Immature natural killer cell (primary cell): ENCODE data around the gene POLH. TPM values are rescaled to one million over a fixed set of nuclear protein-coding genes. Genes with fewer than 3 reads are reported as not detected.
"Not testable (repeated sequence)": the region's sequence is repeated elsewhere in the genome, so short reads cannot be mapped to it uniquely, and the experiment has no call there.

Experiments used
- DNase-seq, 3 donors: peaks; one replicate each; pipeline ENCODE4 v3.0.0; 2022; ENCODE audit warnings: mixed read lengths in 1 of 3
- H3K27ac Mint-ChIP-seq, 6 donors: one replicate each; pipeline ENCODE4 v1.8.0; 2020; ENCODE audit warnings: mixed read lengths in 6 of 6, mild to moderate bottlenecking in 5 of 6, inconsistent platforms in 4 of 6, moderate library complexity in 3 of 6
- H3K27me3 Mint-ChIP-seq, 3 donors: one replicate each; pipeline ENCODE4 v1.8.0; 2020 to 2021; ENCODE audit warnings: low read depth in 3 of 3, mild to moderate bottlenecking in 3 of 3, mixed read lengths in 3 of 3, moderate library complexity in 3 of 3, inconsistent platforms in 1 of 3
- H3K36me3 Mint-ChIP-seq, 3 donors: one replicate each; pipeline ENCODE4 v1.8.0; 2020; ENCODE audit warnings: mixed read lengths in 3 of 3, inconsistent platforms in 2 of 3, mild to moderate bottlenecking in 2 of 3
- H3K4me1 Mint-ChIP-seq, 2 donors: one replicate each; pipeline ENCODE4 v1.8.0; 2020; ENCODE audit warnings: inconsistent platforms in 2 of 2, mild to moderate bottlenecking in 2 of 2, mixed read lengths in 2 of 2, moderate library complexity in 1 of 2
- H3K4me3 Mint-ChIP-seq, 5 donors: one replicate each; pipeline ENCODE4 v1.8.0; 2020; ENCODE audit warnings: mild to moderate bottlenecking in 5 of 5, mixed read lengths in 5 of 5, inconsistent platforms in 3 of 5, moderate library complexity in 3 of 5
- H3K9me3 Mint-ChIP-seq, 6 donors: one replicate each; pipeline ENCODE4 v1.8.0; 2020; ENCODE audit warnings: mild to moderate bottlenecking in 6 of 6, mixed read lengths in 6 of 6, inconsistent platforms in 4 of 6, moderate library complexity in 3 of 6
- polyA plus RNA-seq, 3 donors: library from polyadenylated mRNA; unstranded; fragments of 300-500 nt; fragmentation: Illumina TruSeq; gene quantifications; one replicate each; pipeline ENCODE4 v1.2.3, GENCODE V29; 2021

The POLH gene
- polyA plus RNA-seq, 3 donors from 2014 or later: 3.9 to 16.8 TPM; not detected in 1

DNA sequence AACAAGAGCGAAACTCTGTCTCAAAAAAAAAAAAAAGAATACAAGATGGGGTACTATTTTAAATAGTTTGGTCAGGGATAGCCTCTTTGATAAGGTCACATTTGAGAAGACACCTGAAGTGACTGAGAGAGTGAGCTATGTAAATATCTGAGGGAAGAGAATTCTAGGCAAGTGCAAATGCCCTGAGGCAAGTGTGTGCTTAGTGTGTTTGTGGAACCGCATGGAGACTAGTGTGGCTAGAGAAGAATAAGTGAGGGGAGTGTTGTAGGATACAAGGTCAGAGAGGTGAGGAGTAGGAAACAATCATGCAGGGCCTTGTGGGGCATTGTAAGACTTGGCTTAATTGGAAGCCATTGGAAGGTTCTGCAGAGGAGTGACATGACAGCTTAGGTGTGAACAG, 72.3 kb downstream of the POLH start:
- Mint-ChIP-seq H3K36me3 (peaks cover 0 to 3% (median 0%) of the 10 kb centered on the region in 3 donors), H3K27ac (no peak overlapping the region), H3K9me3 (peaks cover 0 to 1% (median 0%) of the 10 kb centered on the region in 6 donors), H3K4me1 (peaks cover 14 to 16% of the 10 kb centered on the region in 2 donors), H3K27me3 (peaks cover 2 to 8% (median 4%) of the 10 kb centered on the region in 3 donors), H3K4me3 (no peak overlapping the region)
- no peak for DNase-seq

DNA sequence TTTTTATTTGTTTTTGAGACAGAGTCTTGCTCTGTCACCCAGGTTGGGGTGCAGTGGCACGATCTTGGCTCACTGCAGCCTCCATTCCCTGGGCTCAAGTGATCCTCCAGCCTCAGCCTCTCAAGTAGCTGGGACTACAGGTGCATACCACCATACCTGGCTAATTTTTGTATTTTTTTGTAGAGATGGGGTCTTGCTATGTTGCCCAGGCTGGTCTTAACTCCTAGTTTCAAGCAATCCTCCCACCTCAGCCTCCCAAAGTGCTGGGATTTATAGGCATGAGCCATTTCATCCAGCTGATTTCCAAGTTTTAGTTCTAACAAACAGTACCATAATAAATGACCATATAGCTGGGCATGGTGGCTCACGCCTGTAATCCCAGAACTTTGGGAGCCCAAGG, 76.8 kb downstream of the POLH start:
- H3K36me3 Mint-ChIP-seq, H3K9me3 Mint-ChIP-seq, H3K4me3 Mint-ChIP-seq, H3K27ac Mint-ChIP-seq, H3K27me3 Mint-ChIP-seq, DNase-seq, H3K4me1 Mint-ChIP-seq: not testable (repeated sequence)

DNA sequence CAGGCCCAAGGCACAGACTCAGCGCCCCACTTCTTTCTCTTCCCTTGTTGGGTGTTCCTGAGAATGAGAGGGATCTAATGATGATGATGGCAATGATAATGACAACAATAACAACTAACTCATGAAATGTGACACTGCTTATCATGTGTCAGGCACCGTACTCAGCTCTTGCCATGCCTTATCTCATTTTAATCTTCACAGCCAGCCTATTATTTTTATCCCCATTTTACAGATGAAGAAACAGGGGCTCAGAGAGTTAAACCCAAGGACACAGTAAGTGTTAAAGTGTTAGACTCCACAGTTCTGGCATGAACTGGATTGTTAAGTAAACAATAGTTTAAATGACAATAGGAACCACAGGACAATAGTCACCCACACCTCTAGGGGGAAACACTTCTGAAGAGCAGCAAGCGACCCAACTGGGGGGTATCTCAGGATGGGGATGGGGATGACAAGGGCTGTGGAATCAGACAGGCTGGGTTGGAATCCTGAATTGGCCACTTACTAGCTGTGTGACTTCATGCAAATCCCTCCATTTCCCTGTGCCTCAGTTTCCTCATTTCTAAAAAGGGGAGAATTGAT, 81.3 kb downstream of the POLH start:
- Mint-ChIP-seq H3K9me3 (no peaks in the 10 kb centered on the region), H3K36me3 (no peaks in the 10 kb centered on the region), H3K4me1 (no peaks in the 10 kb centered on the region), H3K4me3 (no peak overlapping the region), H3K27me3 (peaks cover 0 to 8% (median 1%) of the 10 kb centered on the region in 3 donors), H3K27ac (no peak overlapping the region)
- DNase-seq: no peak

DNA sequence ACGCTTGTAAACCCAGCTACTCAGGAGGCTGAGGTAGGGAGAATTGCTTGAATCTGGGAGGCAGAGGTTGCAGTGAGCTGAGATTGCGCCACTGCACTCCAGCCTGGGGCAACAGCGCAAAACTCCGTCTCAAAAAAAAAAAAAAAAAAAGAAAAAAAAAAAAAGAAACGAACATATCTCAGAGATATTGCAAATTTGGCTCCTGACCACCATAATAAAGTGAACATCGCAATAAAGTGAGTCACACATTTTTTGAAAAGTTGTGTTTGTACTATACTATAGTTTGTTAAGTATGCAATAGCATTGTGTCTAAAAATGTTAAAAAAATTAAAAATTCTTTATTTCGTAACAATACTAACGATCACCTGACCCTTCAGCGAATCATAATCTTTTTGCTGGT, 82.2 kb downstream of the POLH start:
- Mint-ChIP-seq H3K9me3 (no peaks in the 10 kb centered on the region), H3K36me3 (no peaks in the 10 kb centered on the region), H3K4me3 (no peak overlapping the region), H3K4me1 (no peaks in the 10 kb centered on the region), H3K27ac (no peak overlapping the region), H3K27me3 (peaks cover 0 to 8% (median 1%) of the 10 kb centered on the region in 3 donors)
- DNase-seq: no peak

DNA sequence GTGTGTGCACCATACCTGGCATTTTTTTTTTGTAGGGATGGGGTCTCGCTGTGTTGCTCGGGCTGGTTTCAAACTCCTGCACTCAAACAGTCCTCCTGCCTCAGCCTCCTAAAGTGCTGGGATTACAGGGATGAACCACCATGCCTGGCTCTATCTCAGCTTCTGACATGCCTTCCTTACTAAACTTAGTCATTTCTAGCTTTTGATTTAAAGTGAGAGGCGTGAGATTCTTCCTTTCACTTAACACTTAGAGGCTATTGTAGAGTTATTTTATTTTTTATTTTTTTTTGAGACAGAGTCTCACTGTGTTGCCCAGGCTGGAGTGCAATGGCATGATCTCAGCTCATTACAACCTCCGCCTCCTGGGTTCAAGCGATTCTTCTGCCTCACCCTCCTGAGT, 87.0 kb downstream of the POLH start:
- peaks cover 6 to 10% of the 10 kb centered on the region in 2 donors for H3K4me1 Mint-ChIP-seq
- H3K4me3 Mint-ChIP-seq, H3K27me3 Mint-ChIP-seq, H3K36me3 Mint-ChIP-seq, H3K9me3 Mint-ChIP-seq, DNase-seq, H3K27ac Mint-ChIP-seq: not testable (repeated sequence)

Other genes starting within 250 kb of the POLH start
- gene ZNF318, start 206.5 kb upstream of the POLH start, polyA plus RNA-seq: 1 to 10 TPM in 2 of 3 donors, under 1 TPM in 1; 0.94 to 9.6 (median 5.7) TPM
- 10 to 100 TPM in 2 of 3 donors, 1 to 10 TPM in 1; 8.1 to 23.6 (median 11.5) TPM for gene ABCC10, start 148.6 kb upstream of the POLH start, polyA plus RNA-seq
- under 1 TPM in 1 of 3 donors, not detected in 2; 0.11 TPM for gene DLK2, start 120.6 kb upstream of the POLH start, polyA plus RNA-seq
- 10 to 100 TPM in 1 of 3 donors, 1 to 10 TPM in 2; 2.6 to 10.9 (median 3.4) TPM for gene TJAP1, start 98.6 kb upstream of the POLH start, polyA plus RNA-seq
- not detected for gene LRRC73, start 65.8 kb upstream of the POLH start, polyA plus RNA-seq
- gene YIPF3, start 59.3 kb upstream of the POLH start, polyA plus RNA-seq: 10 to 100 TPM; 73.7 to 92.2 (median 76.6) TPM
- gene POLR1C, start 59.1 kb upstream of the POLH start, polyA plus RNA-seq: 10 to 100 TPM in 1 of 3 donors, 1 to 10 TPM in 2; 5.7 to 15.5 (median 7.3) TPM
- 10 to 100 TPM in 1 of 3 donors, 1 to 10 TPM in 2; 5.4 to 14.1 (median 9.1) TPM for gene XPO5, start 147 bp upstream of the POLH start, polyA plus RNA-seq
- 1 to 10 TPM; 3.6 to 4.9 (median 4.3) TPM for gene GTPBP2, start 53.1 kb downstream of the POLH start, polyA plus RNA-seq
- gene MAD2L1BP, start 59.7 kb downstream of the POLH start, polyA plus RNA-seq: 10 to 100 TPM; 23.7 to 30.4 (median 28.3) TPM
- under 1 TPM; 0.55 to 0.86 (median 0.76) TPM for gene RSPH9, start 68.9 kb downstream of the POLH start, polyA plus RNA-seq
- gene MRPS18A, start 111.6 kb downstream of the POLH start, polyA plus RNA-seq: 10 to 100 TPM; 53.6 to 83.9 (median 65.6) TPM
- 1 to 10 TPM in 2 of 3 donors, under 1 TPM in 1; 0.30 to 2.4 (median 2.1) TPM for gene VEGFA, start 194.0 kb downstream of the POLH start, polyA plus RNA-seq